OCI-LY7 (cell line): ENCODE measurements around the gene ACVRL1. TPM values are rescaled to one million over a fixed set of nuclear protein-coding genes. Genes with fewer than 3 reads are reported as not detected.
A peak's percentile ranks its signal among the peaks of the same experiment; 100 is the strongest.

Experiments used
- BruUV-seq: library from RNA; stranded (reverse); fragments of 400-500 nt; replicated peaks from 2 replicates; lab custom pipeline; 2021; lab: Mats Ljungman, UMichigan
- CTCF ChIA-PET: fragments of 300-600 bp; sonication (Branson Sonifier 250); formaldehyde crosslinking; loops from one replicate; lab custom pipeline; 2022; ENCODE audit warnings: antibody characterized with exemption; ENCODE audit not compliant: unreplicated experiment; lab: Charles Lee
- POLR2A ChIA-PET: fragments of 300-600 bp; sonication (Branson Sonifier 250); formaldehyde crosslinking; loops from one replicate; lab custom pipeline; 2022; ENCODE audit warnings: antibody characterized with exemption; lab: Charles Lee
- DNase-seq: peaks from one replicate; pipeline ENCODE4 v3.0.0-alpha.2; 2015; ENCODE audit warnings: low spot score
- H2AFZ ChIP-seq: fragments of 200-600 bp; sonication (generic), shearing (Covaris generic); 2 replicates; pipeline ENCODE4 v1.6.1; 2014; ENCODE audit warnings: mild to moderate bottlenecking, antibody characterized with exemption, low read length, moderate library complexity
- H3K27ac ChIP-seq: fragments of 200-600 bp; sonication (generic); 2 replicates; pipeline ENCODE4 v1.5.1; 2014; ENCODE audit warnings: mixed run types, low read depth, mild to moderate bottlenecking, moderate library complexity, low read length, inconsistent platforms; ENCODE audit not compliant: poor library complexity, severe bottlenecking
- H3K36me3 ChIP-seq: fragments of 200-600 bp; sonication (generic); 2 replicates; pipeline ENCODE4 v1.6.1; 2014; ENCODE audit warnings: mild to moderate bottlenecking, antibody characterized with exemption, low read length, moderate library complexity, mixed read lengths; ENCODE audit not compliant: insufficient read depth
- H3K4me1 ChIP-seq: fragments of 200-600 bp; sonication (generic); 2 replicates; pipeline ENCODE4 v1.5.1; 2014; ENCODE audit warnings: mild to moderate bottlenecking, low read length; ENCODE audit not compliant: insufficient read depth, poor library complexity, severe bottlenecking
- H3K4me2 ChIP-seq: fragments of 200-600 bp; sonication (generic); 2 replicates; pipeline ENCODE4 v1.6.1; 2014; ENCODE audit warnings: mild to moderate bottlenecking, low read length
- H3K4me3 ChIP-seq: fragments of 200-600 bp; sonication (generic); 2 replicates; pipeline ENCODE4 v1.5.1; 2014; ENCODE audit warnings: mild to moderate bottlenecking, low read depth, low read length; ENCODE audit not compliant: poor library complexity, severe bottlenecking
- H3K79me2 ChIP-seq: fragments of 200-600 bp; sonication (generic); 2 replicates; pipeline ENCODE4 v1.6.1; 2016; ENCODE audit warnings: low read depth, mild to moderate bottlenecking, low read length, moderate library complexity, mixed read lengths; ENCODE audit not compliant: insufficient read depth
- H3K9me2 ChIP-seq: fragments of 200-600 bp; sonication (generic); 2 replicates; pipeline ENCODE4 v1.6.1; 2016; ENCODE audit warnings: mild to moderate bottlenecking, low read length, mixed read lengths; ENCODE audit not compliant: insufficient read depth
- H3K9me3 ChIP-seq: fragments of 200-600 bp; sonication (generic); 2 replicates; pipeline ENCODE4 v1.6.1; 2014; ENCODE audit warnings: mild to moderate bottlenecking, mixed run types, low read length, mixed read lengths
- H4K20me1 ChIP-seq: fragments of 200-600 bp; sonication (generic); 2 replicates; pipeline ENCODE4 v1.6.1; 2014; ENCODE audit warnings: mild to moderate bottlenecking, antibody characterized with exemption, low read length, moderate library complexity, mixed read lengths; ENCODE audit not compliant: insufficient read depth
- EZH2phosphoT487 ChIP-seq: fragments of 200-600 bp; sonication (generic); IDR thresholded peaks from 2 replicates; pipeline ENCODE4 v1.6.1; 2018; ENCODE audit warnings: low read depth, borderline replicate concordance, mild to moderate bottlenecking, mixed run types, antibody characterized with exemption, low read length, moderate library complexity, mixed read lengths
- intact Hi-C: fragments of 100-400 bp; cut with micrococcal nuclease; formaldehyde crosslinking; loops from one replicate; pipeline ENCODE4 v1.10.0; 2022; ENCODE audit not compliant: unreplicated experiment
- total RNA-seq, 2 experiments: library from RNA; depleted of rRNA in 1 of 2; stranded (reverse); fragments of >200 nt in 1 of 2; shearing (Covaris generic) in 1 of 2; gene quantifications; 2 replicates each; pipeline ENCODE4 v1.2.3, GENCODE V29; 2014 to 2022
- TF ChIP-seq, protein P1 (sequence below): fragments of 200-600 bp; sonication (generic); conservative IDR thresholded peaks from 2 replicates; pipeline ENCODE4 v1.5.1; 2014; ENCODE audit warnings: mild to moderate bottlenecking, antibody characterized with exemption, low read length, moderate library complexity, mixed read lengths

ACVRL1 gene
- total RNA-seq, 2 experiments from 2014 or later = not detected

GRCh38 chr12:51951199-51951842 is 44.0 kb downstream of the ACVRL1 start, which contains the start of gene ACVR1B:
Gene ACVR1B, plus strand, starts transcription at chr12:51951699. Its CDS starts 45 bp downstream, at chr12:51951744.
- no peaks in the 10 kb centered on the region for H3K36me3 ChIP-seq
- H2AFZ ChIP-seq = peak within 1 kb of the TSS; percentile 98
- H3K9me3 ChIP-seq = no peaks in the 10 kb centered on the region
- H3K4me3 ChIP-seq = peak within 1 kb of the TSS; percentile 98
- ChIA-PET CTCF (no interaction called here), POLR2A (interaction anchor here (0.6 to 1.3 kb wide), 2 partner anchors 10 to 883 kb away, joined by 3 to 4 read pairs; no protein-coding TSS in a partner anchor)
- TF ChIP-seq, protein P1, sequence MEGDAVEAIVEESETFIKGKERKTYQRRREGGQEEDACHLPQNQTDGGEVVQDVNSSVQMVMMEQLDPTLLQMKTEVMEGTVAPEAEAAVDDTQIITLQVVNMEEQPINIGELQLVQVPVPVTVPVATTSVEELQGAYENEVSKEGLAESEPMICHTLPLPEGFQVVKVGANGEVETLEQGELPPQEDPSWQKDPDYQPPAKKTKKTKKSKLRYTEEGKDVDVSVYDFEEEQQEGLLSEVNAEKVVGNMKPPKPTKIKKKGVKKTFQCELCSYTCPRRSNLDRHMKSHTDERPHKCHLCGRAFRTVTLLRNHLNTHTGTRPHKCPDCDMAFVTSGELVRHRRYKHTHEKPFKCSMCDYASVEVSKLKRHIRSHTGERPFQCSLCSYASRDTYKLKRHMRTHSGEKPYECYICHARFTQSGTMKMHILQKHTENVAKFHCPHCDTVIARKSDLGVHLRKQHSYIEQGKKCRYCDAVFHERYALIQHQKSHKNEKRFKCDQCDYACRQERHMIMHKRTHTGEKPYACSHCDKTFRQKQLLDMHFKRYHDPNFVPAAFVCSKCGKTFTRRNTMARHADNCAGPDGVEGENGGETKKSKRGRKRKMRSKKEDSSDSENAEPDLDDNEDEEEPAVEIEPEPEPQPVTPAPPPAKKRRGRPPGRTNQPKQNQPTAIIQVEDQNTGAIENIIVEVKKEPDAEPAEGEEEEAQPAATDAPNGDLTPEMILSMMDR = no peak
- no peak for TF ChIP-seq EZH2phosphoT487
- peak; percentile 92 for DNase-seq
- no peak within 1 kb of the TSS for H3K27ac ChIP-seq
- no peaks in the 10 kb centered on the region for H3K79me2 ChIP-seq
- no TSS peak for BruUV-seq
- peak within 1 kb of the TSS; percentile 95 for H3K4me2 ChIP-seq
- peaks cover 18% of the 10 kb centered on the region for H3K4me1 ChIP-seq
- H3K9me2 ChIP-seq = no peaks in the 10 kb centered on the region
- intact Hi-C loops = loop anchor here (2.0 kb wide), 1 partner anchor 361 kb away; the partner anchor contains the start of gene SCN8A
- 0 out of 2 replicates have a peak, but pooled peaks cover 4% of the 10 kb centered on the region for H4K20me1 ChIP-seq

- H3K4me3 ChIP-seq = peak overlapping the region; percentile 98
- no peaks in the 10 kb centered on the region for H3K9me3 ChIP-seq
- peak overlapping the region; percentile 98 for H2AFZ ChIP-seq
- H3K9me2 ChIP-seq = no peaks in the 10 kb centered on the region
- H3K79me2 ChIP-seq = no peaks in the 10 kb centered on the region
- CTCF ChIA-PET = no interaction called here
- peak; percentile 33 for DNase-seq
- peak overlapping the region; percentile 87 for H3K4me2 ChIP-seq
- intact Hi-C loops = loop anchor here (2.0 kb wide), 1 partner anchor 361 kb away; the partner anchor contains the start of gene SCN8A
- H3K4me1 ChIP-seq = peaks cover 18% of the 10 kb centered on the region
- H4K20me1 ChIP-seq = 0 out of 2 replicates have a peak, but pooled peaks cover 4% of the 10 kb centered on the region
- no peaks in the 10 kb centered on the region for H3K36me3 ChIP-seq
- POLR2A ChIA-PET = interaction anchor here (1.3 kb wide), 1 partner anchor 9 kb away, joined by 4 read pairs; no protein-coding TSS in a partner anchor
- BruUV-seq = no TSS peak
- H3K27ac ChIP-seq = no peak overlapping the region
- no peak for TF ChIP-seq EZH2phosphoT487
- TF ChIP-seq, protein P1 = no peak
These were observed 44.8 kb downstream of the ACVRL1 start for GRCh38 chr12:51951843-51952722.
